GM21423 (cell line): ENCODE data around the gene ACOT11.
"Not testable (repeated sequence)": the region's sequence is repeated elsewhere in the genome, so short reads cannot be mapped to it uniquely, and the experiment has no call there.

Experiments
- ATAC-seq: cut with Tn5 transposase; IDR thresholded peaks from one replicate; pipeline ENCODE4 v1.9.1; 2021; ENCODE audit warnings: mild to moderate bottlenecking, moderate library complexity; ENCODE audit not compliant: unreplicated experiment

Gene ACOT11

DNA sequence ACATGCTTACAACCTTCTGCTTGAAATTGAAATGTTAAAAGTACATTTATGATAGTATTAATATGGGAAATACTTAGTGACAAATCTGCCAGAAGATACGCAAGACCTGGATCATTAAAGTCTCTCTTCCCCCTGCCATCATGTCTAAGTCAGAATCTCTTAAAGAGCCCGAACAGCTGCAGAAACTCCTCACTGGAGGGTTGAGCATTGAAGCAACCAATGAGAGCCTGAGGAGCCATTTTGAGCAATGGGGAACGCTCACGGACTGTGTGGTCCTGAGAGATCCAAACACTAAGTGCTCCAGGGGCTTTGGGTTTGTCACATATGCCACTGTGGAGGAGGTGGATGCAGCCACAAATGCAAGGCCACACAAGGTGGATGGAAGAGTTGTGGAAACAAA, 11.4 kb upstream of the ACOT11 start:
- ATAC-seq, result not testable (repeated sequence)

DNA sequence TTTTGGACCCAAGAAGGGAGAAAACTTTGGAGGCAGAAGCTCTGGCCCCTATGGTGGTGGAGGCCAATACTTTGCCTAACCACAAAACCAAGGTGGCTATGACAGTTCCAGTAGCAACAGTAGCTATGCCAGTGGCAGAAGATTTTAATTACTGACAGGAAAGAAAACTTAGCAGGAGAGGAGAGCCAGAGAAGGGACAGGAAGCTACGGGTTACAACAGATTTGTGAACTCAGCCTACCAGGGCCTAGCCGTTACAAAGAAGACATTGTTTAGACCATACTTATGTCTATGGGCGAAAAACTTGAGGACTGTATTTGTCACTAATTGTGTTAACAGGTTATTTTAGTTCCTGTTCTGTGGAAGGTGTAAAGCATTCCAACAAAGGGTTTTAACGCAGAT, 10.4 kb upstream of the ACOT11 start:
- no peak for ATAC-seq

DNA sequence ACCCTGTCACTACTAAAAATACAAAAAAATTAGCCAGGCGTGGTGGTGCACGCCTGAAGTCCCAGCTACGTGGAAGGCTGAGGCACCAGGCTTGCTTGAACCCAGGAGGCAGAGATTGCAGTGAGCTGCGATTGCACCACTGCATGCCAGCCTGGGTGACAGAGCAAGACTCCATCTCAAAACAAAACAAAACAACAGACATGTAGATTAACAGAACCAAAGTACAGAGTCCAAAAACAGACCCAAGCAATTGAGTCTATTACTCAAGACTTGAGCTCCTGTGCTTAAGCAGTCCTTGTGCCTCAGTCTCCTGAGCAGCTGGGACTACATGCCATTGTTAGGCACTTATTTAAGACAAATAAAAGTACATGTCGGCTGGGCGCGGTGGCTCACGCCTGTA, 9.5 kb upstream of the ACOT11 start:
- no peak for ATAC-seq

DNA sequence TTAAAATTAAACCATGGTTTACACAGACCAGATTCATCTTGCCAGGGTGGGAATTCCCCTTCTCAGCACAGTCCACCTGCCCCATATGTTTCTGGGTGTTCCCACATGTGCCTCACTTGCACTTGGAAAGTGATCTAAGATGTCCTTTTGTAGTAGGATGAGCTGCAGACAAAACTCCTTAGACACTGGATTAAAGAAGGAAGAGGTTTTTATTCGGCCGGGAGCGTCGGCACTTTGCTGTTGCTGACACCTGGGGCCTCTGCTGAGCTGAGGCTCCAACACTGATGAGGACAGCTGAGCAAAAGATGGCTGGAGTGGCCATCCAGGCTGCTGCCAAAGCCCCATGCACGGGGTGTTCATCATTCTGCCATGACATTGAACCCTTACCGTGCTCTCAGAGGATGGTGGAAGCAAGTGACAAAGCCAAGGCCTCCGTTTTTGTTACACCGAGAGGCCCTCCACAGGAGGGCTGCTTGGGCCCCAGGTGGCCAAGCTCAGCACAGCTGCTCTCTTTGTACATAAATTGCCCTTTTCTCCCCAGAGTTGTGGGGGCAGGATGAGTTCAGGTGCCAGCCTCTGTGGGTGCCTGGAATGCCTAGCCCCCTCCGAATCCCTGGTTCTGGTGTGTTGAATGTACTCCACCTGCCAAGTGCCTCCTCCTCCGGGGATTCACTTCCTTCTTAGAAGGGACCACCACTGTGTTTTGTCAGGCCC, 7.3 kb upstream of the ACOT11 start:
- no peak for ATAC-seq

DNA sequence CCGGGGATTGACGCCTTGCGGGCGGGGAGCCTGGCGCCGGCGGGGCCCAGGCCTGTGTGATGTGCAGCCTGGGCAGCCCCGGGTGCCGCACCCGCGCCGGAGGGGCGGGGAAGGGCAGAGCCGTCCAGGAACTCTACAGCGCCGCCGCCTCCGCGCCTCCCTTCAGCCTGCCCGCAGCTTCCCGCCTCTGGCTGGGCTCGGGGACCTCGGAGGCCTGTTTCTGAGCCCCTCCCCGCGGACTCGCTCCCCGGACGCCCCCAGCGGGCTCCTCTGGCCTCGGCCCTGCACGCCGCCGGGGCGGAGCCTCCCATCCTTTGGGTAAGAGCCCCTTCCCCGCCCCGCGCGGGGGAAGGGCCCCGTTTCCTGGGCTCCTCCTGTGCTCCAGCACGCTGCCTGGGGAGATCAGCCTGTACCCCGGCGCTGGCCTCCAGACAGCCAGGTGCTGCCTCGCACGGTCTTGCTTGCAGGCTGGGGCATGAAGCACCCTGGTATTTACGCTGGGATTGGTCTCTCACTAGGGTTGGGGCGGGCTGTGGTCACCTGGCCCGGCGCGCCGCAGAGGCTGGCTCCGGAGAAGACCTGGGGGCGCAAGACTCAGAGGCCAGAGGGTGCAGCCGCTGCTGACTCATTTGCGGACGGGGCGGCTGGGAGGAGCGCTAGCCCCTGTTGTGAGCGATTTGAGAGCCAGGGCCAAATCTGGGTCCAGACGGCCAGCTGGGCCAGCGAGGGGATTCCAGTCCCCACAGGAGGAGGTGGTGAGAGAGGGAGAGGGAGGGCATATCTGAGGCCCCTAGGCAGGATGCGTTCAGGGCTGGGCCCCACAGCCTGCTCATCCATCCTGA, 5.7 kb upstream of the ACOT11 start:
- ATAC-seq, result peak; percentile 61

DNA sequence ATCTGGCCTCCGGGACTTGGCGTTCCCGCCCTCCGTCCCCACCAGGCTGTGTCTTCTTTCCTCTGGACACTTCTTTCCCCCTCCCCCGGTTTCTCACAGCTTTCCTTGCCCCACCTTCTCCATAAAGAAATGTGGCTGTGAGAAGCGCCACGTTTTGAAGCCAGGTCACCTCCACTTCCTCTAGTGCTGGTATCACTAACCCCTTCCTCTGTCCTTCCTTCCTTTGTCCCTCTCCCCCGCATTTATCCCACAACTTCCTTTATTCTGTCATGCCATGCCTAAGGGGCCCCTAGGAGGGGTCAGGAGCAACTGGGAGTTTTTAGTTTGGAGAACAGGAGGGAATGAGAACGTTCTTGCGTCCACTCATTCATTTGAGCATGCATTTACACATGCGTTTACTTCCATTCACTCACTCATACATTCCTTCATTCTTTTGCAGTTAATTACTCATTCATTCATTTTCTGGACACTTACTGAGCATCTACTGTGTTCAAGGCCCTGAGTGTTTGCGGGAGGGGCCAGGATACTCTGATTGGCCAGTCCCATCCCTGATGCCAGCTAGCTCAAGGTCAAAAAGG, 5.0 kb upstream of the ACOT11 start:
- no peak for ATAC-seq

DNA sequence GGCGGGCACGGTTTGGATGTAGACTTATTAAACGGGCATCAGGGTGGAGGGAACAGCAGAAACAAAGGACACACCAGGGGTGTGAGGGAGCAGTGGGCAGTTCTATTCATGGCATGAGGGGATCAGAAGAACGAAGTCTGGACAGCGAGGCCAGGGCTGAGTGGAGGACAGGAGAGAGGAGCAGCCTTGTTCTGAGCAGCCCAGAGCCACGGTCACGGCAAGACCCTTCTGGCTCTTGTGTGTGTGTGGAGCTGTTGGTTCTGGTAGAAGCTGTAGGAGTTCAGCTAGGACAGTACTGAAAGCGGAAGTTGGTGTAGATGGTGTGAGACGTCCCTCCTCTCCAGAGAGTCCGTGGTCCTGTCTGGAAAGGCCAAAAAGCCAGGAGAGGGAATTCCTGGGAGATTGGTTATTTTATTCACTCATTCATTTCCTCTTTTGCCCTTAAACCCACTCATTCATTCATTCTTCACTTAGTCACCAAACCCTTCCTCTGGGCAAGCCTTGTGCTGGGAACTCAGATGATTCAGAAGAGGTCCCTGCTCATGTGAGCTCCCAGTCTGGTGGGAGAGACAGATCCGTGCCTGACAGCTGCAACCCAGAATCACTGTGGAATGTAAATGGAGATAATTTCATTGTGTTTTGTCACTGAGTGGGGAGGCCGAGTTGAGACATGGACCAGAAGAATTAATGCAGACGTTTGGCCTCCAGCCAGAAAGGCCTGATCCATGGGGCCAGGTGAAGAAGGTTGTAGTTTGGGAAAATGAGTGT, 4.1 kb upstream of the ACOT11 start:
- ATAC-seq, result no peak

DNA sequence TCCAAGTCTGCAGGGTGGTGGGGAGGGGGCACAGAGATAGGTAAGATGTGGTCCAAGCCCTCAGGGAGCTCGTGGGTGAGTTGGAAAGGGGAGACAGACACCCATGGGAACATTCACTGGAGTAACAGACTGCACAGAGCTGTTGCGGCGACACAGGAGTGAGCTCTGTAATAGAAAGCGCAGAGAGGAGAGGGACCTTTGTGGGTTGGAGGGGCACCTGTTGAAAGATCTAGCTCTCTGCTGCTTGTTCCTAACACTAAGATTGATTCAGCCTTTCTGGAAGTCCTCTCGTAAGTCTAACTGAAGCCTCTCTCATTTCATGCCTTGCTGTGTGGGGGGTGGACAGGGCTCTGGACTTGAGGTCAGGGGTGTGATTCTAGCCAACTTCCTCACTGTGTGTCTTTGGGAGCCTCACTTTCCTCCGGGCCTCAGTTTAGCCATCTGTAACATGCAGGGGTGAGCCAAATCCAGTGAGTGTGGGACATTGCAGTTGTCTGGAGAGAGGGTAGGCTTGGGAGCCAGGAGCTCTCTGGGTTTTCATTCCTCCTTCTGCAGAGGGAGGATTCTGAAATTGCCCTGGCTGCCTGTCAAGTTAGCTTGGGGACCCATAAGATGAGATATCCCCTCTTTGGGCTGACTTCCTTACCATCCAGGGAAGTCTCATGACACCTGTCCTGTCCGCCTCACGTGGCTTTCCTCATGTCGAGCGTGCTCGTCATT, 2.0 kb upstream of the ACOT11 start:
- ATAC-seq, result no peak

DNA sequence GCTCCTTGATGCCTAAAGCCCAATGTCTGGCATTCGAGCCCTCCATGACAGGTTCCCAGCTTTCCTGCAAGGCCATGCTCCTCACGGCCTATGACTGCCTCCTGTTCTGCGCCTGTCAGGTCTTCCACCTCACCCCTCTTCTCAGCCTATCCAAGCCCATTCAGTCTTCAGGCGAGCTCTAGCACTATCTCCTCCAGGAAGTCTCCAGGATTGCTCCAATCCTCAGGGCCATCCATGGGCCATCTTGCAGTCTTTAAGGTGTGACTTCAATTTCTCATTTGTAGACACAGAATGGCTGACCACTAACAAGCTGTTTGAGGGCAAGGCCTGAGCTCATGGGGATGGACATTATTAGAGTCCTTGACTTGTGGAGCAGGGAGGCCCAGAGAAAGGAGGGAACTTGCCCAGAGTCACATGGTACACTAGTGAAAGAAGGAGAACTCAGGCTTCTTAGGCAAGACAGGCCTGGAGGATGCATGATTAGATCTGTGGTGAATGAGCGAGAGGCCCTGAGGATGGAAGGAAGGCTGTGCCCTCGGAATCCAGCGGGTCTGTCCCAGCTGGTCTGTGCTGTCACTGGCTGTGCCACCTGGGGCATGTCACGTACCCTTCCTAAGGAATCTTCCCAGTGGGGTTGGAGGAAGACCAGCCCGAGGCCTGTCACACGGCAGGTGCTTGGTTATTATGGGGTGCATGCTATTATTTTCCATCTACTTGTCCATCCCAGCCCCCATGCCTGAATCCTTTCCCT, 1.2 kb upstream of the ACOT11 start:
- no peak for ATAC-seq

DNA sequence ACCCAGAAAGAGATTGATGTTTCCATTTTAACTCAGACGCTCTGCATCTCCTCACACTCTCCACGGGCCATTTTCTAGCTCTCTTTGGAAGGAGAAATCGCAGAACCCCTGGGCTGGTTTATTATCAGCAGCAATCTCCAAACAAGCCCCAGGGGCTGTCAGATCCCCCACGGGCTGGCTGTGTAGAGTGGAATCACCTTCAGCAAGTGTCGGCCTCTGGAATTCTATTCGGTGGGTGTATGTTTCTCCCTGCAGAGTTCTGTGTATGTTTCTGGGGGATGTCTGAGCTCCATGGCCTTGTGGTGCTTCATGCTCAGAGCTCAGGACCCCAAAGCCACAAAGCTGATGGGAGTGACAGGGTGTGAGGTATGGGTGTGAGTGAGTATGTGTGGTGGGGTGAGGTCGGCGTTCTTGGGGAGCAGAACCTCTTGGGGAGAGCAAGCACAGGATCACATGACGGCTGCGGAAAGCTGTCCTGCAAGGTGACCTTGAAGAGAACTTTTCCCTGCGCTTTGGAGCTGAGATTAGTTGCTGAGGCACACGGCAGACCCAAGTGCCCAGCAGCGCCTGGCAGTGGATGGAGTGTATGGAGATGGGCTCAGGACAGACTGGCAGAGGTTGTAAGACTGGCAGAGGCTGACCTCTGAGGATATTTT, 489 bp downstream of the ACOT11 start:
- ATAC-seq, result no peak

DNA sequence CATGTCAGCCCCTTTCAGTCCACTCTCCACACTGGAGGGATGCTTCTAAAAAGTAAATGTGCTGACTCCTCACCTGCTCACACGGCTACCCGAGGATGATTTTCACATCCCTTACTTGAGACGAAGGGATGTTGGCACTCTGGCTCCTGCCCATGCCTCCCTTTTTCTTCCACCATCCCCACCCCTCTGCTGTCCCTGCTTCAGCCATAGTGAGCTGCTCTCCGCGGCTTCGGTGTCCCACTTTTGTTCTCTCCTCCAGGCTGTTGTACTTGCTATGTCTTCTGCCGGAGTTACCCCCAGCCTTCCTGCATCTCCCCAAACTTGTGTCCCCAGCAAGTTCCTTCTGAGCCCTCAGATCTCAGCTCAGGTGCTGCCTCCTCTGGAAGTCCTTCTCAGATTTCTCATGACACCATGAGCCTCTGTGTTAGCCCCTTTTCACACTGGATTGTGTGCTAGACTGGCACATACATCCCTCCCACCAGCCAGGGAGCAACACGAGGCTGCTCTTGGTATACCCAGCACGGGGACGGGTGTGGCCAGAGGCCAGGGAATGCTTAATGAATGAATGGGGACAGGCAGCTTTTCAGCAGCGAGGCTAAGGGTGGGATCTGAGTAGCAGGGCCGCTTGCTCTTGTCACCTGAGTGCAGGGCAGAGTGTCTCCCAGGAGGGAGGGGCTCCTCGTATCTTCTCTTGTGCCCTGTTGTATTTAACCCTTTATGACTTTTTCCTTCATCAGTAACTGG, 1.3 kb downstream of the ACOT11 start:
- no peak for ATAC-seq

DNA sequence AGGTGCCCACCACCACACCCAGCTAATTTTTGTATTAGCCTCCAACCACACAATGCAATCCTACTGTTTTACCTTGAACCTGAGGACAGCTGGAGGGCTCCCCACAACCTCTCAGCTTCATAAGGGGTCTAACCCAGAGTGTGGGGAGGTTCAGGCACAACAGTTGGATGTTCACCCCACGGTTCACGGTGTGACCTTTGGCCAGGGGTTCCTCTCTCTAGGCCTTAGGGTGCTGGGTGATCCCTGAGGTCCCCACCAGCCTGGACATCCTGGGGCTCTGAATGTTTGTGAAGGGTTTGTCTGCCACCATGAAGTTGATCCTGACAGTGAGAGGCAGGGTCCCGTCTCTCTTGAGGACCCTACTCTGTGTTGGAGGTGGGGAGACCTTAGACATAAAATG, 3.9 kb downstream of the ACOT11 start:
- no peak for ATAC-seq

DNA sequence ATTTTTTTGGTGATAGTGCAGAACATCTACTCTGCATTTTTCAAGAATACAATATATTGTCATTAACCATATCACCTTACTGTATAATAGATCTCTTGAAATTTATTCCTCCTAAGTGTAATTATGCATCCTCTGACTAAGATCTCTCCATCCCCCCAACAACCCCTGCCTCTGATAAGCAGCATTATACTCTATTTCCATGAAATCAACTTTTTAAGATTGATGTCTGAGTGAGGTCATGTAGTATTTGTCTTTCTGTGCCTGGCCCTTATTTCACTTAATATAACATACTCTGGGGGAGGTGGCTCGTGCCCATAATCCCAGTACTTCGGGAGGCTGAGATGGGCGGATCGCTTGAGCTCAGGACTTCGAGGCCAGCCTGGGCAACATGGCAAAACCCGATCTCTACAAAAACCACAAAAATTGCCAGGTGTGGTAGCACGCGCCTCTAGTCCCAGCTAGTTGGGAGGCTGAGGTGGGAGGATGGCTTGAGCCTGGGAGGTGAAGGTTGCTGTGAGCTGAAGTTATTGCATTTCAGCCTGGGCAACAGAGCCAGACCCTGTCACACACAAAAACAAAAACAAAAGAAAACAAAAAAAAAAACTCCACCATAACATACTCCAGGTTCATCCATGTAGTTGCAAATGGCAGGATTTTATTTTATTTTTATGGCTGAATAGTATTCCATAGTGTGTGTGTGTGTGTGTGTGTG, 5.7 kb downstream of the ACOT11 start:
- no peak for ATAC-seq

DNA sequence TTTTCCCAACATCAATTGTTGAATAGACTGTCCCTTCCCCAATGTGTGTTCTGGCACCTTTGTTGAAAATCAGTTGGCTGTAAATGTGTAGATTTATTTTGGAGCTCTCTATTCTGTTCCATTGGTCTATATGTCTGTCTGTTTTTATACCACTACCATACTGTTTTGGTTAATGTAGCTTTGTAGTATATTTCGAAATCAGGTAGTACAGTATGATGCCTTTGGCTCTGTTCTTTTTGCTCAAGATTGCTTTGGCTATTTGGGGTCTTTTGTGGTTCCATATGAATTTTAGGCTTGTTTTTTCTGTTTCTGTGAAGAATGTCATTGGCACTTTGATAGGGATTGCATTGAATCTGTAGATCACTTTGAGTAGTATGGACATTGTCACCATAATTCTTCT, 8.1 kb downstream of the ACOT11 start:
- ATAC-seq, result no peak

DNA sequence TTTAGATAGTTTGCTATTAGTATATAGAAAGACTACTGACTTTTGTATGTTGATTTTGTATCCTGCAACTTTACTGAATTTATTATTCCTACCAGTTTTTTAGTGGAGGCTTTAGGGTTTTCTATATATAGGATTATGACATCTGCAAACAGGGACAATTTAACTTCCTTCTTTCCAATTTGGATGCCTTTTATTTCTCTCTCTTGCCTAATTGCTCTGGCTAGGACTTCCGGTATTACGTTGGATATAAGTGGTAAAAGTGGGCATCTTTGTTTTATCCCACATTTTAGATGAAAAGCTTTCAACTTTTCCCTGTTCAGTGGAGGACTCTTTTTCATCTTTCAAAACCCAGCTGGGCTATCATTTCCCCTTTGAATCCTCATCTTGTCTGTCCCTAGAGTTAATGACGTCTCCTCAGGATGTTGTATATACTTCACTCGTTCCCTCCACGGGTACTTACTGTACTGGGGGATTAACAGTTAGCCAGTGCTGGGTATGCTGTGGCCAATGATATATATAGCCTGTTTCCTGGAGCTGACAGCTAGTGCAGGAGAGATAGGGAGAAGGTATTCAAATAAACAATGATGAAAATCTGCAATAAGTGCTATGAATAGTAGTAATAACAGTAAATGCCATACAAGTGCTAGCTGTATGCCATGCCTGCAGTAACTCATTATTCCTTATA, 9.8 kb downstream of the ACOT11 start:
- no peak for ATAC-seq

DNA sequence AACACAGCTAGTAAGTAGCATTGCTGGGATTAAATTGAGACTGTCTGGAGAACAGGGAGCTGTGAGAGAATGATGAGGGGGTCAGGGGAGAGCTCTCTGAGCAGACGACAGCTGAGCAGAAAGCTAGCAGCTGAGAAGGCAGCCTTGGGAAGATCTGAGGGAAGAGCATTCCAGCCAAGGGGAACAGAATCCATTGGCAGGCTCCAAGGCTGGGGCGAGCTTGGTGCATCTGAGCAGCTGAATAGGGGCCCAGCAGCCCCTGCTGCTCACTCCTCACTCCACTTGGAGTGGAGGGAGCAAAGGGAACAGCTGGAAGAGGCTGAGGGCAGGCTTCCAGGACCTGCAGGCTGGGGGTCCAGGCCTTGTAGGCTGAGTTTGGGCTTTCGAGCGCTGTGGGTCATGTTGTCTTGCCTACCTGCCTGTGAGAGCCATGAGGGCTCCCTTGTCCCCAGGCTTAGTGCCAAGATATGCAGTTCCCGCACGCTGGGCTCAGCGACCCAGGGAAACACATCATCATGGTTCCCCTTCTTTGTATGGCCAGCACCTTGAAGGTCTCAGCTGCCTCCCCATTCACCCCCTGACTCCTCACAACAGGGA, 10.5 kb downstream of the ACOT11 start:
- no peak for ATAC-seq

DNA sequence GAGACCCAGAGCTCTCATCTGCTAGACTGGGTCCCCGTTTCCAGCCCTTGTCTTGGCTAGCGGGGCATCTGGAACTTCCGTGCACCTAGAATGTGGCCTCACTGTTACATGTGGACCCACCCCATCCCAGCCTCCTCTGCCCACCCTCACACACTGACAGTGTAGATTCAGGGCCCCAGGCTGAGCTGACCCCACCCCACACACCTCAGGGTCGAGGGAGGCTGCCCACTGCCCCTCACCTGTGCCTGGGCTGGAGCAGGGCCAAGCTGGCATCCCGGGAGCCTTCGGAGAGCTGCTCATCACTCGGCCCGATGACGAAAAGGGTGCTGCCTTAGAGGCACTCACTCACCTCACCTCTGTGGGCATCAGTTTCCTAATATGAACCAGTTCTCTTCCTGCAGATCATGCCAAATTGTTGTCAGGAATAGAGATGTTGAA, 11.1 kb downstream of the ACOT11 start:
- ATAC-seq, result no peak
